ENCODE measurements around the gene CPSF6.
"Not testable (repeated sequence)": the region's sequence is repeated elsewhere in the genome, so short reads cannot be mapped to it uniquely, and the experiment has no call there.

The CPSF6 gene

GRCh38 chr12:69239352-69239921 is at the start of gene CPSF6:
CPSF6 (plus strand) TSS chr12:69239569; CDS start chr12:69239647, 78 bp downstream.
- DNase-seq: peak; percentile 94 to 96

DNA sequence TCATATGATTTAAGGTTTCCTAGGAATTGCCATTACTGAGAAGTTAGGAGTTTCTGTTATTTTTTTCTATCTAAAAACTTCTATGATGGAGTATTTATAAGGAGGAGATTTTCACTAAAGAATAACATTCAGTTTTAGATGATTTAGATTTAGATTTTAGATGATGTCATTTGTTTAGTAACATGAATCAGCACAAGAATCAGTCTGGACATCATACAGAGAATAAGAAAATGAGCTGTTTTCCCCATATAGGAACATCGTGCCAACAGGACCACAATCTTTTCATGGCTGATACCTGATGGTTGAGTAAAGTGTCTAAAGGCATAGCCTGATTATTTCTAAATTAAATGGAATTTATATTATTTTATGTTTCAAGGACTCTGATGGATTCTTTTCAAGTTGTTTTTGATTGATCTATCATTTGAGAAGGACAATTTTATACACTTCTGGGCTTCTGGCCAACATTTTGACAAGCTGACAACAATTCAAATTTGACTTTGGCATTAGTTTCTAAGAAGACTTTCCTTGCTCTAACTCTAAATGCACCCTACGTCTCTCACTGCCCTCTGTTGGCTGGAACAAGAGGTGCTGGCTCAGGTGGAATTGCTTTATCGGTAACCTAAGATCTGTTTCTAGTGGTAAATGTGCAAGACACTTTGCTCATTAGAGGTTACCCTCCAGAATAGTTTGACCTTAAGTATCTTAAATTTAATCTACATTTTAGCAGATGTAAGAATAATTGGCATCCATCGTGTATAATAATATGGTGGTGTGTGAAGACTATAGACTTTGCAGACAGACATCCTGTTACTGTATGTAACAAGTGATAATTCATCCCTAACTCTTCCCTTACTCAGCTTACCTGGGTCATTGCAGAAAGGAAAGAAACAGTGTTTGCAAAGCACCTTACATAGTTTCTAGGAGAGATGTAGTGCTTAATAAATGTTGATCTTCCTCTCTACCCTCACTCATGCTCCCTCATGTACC is 42.8 kb upstream of the CPSF6 start:
- DNase-seq: peak in 1 of 2 donors; percentile 3

DNA sequence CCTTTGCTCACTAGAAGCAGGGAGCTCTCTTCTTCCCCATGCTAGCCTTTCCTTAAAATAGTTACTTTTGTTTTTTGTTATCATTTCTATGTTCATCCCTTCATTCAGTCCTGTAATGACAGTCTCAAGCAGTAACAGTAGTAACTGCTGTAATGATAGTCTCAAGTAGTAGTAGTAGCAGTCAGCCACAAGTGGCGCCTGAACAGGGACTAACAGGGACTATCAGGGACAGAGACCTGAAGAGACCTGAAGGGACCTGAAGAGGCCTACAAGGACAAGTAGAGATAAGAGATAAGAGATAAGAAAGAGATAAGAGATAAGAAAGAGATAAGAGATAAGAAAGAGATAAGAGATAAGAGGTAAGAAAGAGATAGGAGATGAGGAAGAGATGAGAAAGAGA is 39.4 kb upstream of the CPSF6 start:
- not testable (repeated sequence) for DNase-seq

DNA sequence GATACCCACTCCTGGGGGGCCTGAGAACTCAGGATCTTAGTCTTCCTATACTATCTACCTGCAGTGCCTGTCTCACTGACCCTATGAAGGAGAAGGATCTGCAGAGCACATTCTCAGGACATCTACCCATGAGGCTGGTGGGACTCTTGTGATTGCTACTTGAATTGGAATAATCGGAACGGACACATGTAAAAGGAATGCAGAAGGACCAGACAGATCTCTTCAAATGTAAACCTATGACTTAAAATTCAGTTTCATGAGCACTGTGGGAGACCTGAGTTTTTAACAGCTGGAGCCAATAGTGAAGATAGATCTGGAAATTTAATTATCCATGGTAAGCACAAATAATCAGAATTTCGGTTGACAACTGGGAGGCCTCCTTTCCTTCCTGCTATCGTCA is 35.2 kb upstream of the CPSF6 start:
- DNase-seq: no peak

- DNase-seq: no peak
Measured at GRCh38 chr12:69210661-69211060, 28.7 kb upstream of the CPSF6 start.

- no peak for DNase-seq
Measured at GRCh38 chr12:69211160-69211559, 28.2 kb upstream of the CPSF6 start.

- DNase-seq: no peak
Measured at GRCh38 chr12:69214169-69214568, 25.2 kb upstream of the CPSF6 start.

DNA sequence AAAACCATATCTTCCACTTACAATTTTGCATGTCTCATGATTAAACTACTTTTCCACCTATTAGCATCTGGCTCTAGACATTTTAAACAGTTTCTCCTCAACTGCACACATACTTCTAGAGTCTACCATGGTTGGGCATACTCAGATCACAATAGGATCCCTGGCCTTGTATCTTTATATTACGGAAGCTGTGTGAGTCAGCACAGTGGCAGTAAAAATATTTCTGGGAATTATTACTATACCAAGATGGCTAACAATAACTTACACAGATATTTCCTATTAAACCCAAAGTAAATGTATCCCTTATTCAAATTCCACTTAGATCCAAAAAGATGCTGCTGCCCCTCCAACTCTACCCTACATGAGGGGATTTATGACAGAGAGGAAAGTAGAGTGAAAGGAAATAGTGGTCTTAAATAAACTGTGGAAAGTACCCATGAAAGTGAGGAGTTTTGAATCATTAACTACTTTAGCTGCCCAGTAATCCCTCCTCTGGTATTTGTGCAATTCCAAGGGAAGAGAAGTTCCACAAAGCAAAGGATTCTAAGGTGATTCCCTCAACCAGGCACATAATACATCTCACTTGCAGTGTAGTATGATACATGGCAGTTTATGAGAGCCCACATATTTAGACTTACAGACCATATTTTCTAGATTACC is 14.0 kb upstream of the CPSF6 start:
- no peak for DNase-seq

GRCh38 chr12:69231479-69231878 is 7.9 kb upstream of the CPSF6 start:
- DNase-seq: no peak

DNA sequence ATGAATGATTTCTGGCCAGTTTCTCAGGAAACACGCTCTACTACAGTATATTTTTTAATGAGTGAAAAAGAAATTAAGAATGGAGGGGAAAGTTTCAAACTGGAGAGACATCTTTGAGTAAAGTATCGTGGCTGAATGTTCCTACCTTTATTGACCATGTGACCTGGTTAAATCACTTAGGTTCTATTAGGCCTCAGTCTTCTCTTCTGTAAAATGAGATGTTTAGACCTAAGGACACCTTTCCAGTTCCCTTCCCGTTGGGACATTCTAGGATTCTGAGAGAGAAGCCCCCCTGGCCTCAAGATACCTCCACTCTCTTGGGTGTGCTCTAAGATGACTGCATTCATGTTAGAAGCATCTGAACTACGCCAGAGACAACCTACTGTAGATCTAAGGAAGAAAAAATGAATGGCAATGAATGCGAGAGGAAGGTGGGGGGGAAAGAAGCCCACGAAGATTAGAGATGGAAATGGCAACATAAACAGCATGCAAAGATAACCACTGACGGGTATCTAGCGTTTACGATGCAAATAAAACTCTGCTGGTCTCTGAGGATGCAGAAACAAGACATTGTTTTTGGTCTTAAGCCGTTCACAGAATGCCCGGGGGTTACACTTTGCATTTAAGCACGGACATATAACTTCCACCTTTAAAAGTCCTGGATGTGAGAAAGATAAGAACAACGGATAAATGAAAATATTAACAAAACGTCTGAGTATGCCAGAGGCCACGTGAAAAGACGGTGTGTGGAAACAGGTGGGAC is 599 bp upstream of the CPSF6 start:
- no peak for DNase-seq

- DNase-seq: peak; percentile 27 to 60
Measured at GRCh38 chr12:69239922-69240630, 707 bp downstream of the CPSF6 start.

DNA sequence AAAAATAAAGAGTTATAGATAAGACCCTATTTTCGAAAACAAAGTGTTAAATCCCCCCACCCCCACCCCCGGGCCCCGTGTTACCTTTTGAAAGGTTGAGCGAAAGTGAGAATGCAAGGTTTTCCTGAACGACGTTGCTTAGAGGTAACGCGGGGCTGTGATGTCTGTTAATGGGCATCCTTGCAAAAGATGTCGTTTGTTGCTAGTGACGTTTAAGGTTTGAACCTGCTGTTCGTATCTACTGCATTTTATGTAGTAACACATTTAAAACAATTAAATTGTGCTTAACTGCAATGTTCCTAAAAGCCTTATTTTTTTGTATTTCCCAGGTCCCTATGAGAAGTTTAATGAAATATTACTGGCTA is 1.2 kb downstream of the CPSF6 start:
- peak; percentile 9 to 58 for DNase-seq

DNA sequence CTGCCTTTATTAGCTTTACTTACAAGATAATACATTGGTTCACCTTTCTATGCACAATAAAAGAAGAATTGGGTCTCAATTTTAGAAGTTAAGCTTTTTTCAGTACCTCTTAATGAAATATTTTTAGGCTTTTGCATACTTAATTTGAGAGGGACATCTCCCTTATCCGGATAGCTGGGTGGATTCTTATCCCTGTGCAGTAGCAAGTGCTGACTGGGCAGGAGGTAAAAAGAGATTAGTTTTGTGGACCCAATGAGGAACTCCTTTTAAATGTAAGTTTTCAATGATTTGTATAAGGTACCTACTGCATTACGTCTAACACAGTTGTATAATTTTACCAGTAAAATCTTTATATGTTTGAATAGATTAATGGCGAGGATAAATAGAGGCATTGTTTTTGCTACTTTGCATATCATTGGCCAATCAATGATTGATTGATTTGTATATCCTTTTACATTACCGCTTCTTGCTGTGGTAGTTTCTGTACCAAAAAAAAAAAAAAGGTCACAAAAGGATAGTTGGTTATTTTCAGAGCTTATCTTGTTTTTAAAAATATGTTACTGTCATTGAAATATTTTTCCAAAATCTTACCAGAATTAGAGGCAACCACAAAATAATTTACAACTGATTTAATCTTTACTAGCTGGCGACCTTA is 2.2 kb downstream of the CPSF6 start:
- DNase-seq: no peak

GRCh38 chr12:69243099-69244084 is 4.0 kb downstream of the CPSF6 start:
- DNase-seq: peak in 1 of 2 donors; percentile 14

DNA sequence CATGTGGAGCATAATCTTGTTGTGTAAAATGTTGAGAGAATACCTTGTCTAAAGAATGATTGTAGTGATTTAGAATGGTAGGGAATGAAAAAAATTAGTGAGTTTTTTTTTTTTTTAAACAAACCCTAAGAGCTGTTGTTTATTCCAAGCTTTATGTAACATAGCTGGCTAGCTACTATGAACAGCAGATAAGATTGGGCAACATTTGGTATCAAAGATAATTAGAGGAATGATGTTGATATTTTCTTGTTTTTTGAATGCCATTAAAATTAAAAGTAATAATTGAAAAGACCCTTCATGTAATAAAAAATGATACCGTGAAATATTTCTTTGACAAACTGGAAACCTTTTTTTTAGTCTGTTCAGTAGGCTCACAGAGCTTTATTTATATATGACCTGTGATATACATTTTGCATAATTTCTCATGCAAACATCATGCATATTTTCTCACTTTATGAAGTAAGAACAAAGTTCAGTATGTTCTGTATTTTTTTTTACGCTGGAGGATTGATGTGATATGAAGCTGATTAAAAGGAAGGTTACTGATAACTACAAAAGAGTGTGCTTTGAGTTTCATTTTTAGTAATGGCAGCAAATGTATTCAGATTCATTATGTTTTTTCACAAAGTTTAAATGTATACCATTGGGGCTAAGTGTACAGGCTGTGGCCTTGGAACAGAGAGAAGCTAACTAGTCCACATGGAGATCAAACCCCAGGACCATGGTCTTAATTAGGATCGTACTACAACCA is 8.1 kb downstream of the CPSF6 start:
- DNase-seq: no peak

DNA sequence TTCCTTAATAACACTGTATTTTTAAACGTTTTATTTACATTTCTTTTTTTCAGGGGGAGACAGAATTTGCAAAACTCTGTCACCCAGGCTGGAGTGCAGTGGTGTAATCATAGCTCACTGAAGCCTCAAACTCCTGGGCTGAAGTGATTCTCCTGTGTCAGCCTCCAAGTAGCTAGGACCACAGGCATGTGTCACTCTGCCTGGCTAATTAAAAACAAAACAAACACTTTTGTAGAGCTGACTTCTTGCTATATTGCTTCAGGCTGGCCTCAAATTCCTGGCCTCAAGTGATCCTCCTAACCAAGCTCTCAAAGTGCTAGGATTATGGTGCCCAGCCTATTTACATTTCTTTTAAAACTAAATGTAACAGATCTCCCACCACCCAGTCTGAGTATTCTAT is 12.7 kb downstream of the CPSF6 start:
- DNase-seq: no peak

DNA sequence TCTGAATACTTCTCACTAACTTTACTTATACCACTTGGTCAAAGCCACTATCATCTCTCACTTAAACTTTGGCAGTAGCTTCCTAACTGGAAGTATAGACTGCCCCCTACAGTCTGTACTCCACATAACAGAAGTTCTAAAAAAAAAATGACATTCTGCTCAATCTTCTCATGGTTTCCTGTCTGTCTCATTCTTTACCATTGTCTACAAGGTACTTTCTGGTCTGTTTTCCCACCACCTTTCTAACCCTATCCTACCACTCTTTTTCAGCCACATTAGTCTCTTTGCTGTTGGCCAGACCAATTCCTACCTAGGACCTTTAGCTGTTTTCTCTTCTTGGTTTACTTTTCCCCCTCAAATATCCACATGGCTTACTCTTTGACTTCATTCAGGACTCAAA is 14.7 kb downstream of the CPSF6 start:
- peak in 1 of 2 donors; percentile 77 for DNase-seq

DNA sequence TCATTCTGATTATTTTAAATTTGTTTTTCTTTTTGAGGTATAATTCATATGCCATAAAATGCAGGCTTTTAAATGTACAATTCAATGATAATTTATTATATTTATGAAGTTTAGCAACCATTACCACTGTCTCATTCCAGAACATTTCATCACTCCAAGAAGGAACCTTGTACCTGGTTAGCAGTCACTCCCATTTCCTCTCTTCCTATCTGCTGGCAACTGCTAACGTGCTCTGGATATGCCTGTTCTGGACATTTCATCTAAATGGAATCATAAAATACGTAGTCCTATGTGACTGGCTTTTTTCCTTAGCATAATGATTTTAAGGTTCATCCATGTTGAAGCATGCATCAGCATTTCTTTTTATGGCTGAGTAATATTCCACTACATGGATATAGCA is 15.5 kb downstream of the CPSF6 start:
- DNase-seq: no peak

GRCh38 chr12:69258655-69259054 is 19.3 kb downstream of the CPSF6 start:
- no peak for DNase-seq

Measured in CD4-positive, alpha-beta T cell treated with Interferon alpha-2 for 1 hour (primary cell).